ENCODE measurements around the gene FBXO7. TPM values are rescaled to one million over a fixed set of nuclear protein-coding genes. Genes with fewer than 3 reads are reported as not detected.
"Not testable (repeated sequence)": the region's sequence is repeated elsewhere in the genome, so short reads cannot be mapped to it uniquely, and the experiment has no call there.

The FBXO7 gene
- 64.4 and 82.6 TPM in 2 replicates for total RNA-seq

DNA sequence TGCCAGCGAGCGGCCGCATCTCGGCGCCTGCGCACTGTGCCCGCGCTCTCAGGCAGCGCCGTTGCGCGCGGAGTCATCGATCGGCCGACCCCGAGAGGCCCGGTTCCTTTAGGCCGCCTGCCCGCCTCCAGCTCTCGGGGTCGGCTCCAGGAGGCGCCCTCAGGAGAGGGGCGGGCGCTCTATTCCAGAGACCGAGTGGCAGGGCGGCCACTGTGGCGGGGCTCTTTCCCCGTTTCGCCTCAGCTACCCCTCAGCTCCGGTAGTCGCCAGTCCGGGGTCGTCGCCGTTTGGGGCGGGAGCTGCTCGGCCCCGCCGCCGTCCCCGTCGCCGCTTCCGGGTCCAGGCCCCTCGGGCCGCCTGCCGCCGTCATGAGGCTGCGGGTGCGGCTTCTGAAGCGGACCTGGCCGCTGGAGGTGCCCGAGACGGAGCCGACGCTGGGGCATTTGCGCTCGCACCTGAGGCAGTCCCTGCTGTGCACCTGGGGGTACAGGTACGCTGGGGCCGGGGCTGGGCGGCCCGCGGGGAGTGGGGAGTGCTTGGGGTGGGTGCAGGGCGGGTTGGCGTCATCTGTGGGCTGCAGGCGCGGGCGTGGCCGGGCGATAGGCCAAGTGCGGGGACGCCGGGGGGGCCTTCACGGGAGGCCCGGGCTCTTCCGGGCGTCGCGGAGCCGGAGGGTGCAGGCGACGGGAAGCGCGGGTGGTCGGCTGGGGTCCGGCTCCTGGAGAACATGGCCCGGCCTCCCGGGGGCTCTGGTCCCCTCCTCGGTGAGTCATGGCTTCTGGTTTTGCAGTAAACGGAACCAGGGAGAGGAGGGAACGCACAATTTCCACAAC is at the start of gene FBXO7:
Gene FBXO7, plus strand, starts transcription at position 177 of the 833 bp plus-strand sequence. Its CDS starts 192 bp downstream, at position 369.
- peak; percentile 67 for DNase-seq (ENCODE audit: low read depth)

DNA sequence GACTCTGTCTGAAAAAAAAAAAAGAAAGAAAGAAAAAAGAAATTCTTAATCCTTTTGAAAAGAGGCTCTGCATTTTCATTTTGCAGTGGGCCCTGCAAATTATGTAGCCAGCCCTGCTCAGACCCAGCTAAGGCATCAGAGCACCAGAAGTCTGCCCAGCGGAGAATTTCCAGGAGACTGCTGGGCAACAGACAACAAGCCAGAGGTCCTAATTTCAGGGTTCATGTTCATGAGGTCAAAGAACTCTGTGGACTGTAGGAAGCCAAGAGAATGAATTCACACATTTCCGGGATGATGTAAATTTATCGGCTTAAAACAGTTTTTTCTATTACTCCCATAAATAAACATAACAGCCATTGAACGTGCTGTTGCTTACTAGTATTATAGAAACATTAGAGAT is 47.7 kb upstream of the FBXO7 start:
- DNase-seq (ENCODE audit: low read depth), result no peak

DNA sequence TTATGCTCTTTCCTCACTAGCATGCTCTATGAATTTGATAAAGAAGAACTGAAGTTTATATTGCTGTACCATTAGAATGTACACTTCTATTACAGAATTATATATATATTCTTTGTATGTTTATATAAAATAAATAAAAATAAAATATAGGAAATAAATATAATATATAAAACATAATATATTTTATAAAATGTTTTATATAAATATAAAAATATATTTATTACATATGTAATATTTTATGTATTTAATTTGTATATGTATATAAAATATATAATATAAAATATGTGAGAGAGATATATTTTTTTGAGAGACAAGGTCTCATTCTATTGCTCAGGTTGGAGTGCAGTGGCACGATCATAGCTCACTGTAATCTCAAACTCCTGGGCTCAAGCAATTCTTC is 44.3 kb upstream of the FBXO7 start:
- no peak for DNase-seq (ENCODE audit: low read depth)

DNA sequence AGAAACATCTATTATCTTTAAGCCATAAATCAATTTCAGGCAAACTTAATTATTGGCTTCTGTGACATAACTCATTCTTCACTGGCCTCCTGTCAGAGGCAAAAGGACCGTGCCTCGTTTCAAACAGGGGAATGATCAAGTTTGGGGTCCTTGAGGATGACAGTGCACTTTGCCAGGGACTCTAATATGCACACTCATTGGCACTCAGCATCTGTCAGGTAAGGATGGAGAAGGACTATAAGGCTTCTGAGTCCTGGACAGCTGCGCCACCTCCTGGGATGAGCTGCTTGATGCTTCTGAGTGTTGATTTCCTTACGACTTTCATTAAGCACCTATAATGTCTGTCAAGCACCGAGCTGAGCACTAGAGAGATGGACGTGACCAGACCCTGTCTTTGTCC is 30.5 kb upstream of the FBXO7 start:
- peak; percentile 12 for DNase-seq (ENCODE audit: low read depth)

DNA sequence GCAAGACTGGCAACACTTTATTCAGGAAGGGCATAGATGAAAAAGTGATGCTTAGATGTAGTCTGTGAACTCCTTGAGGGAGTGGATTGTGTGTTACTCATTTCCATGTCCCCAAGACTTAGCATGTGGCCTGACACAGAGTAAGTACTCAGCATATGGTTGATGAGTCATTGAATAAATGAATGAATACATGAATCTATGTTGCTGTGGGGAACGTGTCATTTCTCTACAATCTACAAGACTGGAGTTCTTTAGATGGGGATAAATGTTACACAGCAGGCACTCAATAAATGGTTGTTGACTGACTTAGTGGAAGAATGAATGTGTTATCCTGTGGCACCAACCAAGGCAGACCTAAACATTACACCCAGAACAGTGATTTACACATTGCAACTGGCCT is 28.3 kb upstream of the FBXO7 start:
- DNase-seq (ENCODE audit: low read depth), result peak; percentile 9

DNA sequence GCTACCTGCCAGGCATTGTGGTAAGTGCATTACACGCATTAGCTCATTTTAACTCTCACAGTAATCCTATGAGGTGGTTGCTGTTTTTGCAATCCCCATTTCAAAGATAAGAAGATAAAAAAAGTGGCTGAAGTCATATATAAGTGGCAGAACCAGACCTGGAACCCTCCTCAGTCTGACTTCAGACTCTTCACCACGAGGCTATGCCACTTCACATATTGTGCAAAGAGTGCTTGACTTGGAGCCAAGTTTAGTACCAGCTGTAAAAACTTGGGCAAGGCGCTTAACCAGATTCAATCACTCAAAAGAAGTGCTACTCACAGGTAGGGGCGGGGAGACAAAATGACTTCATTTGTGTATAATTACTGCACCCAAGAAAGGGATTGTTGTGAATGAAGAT is 25.6 kb upstream of the FBXO7 start:
- DNase-seq (ENCODE audit: low read depth), result no peak

DNA sequence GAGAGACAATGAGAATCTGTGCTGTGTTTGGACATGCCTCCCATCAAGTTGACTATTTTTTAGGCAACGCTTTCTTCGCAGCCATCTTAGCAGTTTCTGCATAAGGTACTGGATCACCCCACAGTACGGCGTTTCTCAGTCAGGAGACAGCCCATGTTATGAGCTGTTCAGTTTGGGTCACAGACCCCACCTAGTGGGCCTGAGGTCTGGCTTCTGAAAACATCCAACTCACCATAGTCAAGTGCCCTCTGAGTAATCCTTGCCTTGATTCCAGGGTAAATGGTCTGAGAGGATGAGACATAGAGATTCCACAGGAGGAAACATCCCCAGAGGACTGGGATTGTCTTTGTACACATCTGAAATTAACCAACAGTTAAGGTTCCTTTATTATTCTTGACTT is 17.6 kb upstream of the FBXO7 start:
- DNase-seq (ENCODE audit: low read depth), result no peak

DNA sequence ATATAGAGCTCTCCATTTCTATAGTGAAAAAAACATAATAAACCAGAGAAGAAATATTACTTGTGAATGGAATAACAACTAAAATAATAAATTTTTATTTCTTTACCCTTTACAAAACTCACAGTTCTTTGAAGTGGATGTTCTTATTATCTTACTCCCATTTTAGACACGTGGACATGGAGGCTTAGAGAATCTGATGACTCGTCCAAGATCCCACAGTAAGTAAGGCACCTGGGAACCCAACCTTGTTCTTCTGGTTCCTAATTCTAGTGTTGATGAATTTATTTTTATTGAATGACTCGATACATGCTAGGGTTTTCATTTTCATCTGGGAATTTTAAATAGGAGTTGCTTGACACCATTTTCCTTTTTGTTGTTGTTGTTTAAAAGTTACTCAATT is 12.2 kb upstream of the FBXO7 start:
- DNase-seq (ENCODE audit: low read depth), result no peak

DNA sequence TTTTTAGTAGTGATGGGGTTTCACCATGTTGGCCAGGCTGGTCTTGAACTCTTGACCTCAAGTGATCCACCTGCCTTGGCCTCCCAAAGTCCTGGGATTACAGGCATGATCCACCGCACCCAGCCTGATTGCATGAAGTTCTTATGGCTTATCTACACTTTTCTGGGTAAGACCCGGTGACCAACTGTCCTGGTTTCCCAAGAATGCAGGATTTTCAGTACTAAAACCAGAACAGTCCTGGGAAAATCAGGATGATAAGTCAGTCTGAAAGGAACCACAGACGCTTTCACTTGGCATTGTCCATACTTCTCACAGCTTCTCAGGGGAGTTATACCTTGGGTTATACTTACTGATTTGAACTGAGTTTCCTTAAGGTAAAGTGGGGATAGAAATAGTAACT is 8.9 kb upstream of the FBXO7 start:
- no peak for DNase-seq (ENCODE audit: low read depth)

DNA sequence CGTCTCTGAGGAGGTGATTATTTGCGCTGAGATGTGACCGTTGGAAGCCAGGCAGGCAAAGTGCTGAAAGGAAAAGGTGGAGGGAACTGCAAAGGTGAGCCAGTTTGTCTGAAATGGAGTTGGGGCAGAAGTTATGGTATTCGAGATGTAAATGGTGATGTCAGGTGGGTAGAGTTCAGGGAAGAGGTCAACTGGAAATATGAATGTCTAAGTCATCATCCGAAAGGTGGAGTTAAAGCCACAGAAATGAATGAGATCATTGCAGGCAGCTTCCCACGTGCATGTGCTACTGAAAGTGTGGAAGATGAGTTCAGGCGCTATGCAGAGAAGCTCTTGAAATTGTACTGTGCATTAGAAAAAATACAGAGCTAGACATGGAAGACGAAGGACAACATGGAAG is 8.1 kb upstream of the FBXO7 start:
- no peak for DNase-seq (ENCODE audit: low read depth)

DNA sequence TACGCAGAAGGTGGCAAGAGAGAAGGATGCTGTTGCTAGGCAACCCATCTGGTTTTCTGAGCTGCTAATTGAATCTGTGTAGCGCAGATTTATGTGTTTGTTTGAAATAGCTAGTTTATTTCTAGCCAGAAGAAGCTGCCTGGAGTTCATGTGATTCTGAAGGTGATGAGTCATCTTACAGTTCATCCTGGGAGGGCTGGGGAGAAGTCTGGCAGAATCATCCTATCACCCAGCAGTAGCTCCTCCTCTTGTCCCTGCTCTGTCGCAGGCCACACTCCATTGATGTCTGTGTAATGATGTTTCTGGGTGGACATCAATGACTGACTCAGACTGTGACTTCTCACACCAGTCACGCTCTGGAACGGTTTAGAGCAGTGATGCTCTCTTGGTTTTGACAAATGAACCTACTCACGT is 4.8 kb upstream of the FBXO7 start:
- DNase-seq (ENCODE audit: low read depth), result peak; percentile 68

DNA sequence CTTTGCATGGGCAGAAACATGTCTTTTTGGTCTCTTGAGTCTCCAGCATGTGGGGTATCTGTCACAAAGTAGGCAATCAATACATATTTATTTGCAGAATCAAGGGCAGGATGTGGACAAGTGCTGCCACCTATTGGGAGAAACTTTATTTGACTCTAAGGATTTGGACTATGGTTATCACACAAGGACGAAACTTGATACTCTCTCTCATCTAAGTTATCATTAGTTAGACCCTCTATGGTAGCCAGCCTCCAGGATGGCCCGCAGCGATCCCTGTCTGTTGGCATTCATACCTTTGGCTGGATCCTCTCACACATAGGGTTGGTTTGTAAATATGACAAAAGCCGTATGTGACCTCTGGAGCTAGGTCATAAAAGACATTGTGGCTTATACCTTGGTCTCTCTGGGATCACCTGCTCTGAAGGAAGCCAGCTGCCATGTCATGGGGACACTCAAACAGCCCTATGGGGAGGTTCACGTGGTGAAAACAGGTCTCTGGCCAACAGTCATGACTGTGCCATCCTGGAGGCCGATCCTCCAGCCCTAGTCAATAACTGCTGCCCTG is 1.1 kb upstream of the FBXO7 start:
- peak; percentile 67 for DNase-seq (ENCODE audit: low read depth)

DNA sequence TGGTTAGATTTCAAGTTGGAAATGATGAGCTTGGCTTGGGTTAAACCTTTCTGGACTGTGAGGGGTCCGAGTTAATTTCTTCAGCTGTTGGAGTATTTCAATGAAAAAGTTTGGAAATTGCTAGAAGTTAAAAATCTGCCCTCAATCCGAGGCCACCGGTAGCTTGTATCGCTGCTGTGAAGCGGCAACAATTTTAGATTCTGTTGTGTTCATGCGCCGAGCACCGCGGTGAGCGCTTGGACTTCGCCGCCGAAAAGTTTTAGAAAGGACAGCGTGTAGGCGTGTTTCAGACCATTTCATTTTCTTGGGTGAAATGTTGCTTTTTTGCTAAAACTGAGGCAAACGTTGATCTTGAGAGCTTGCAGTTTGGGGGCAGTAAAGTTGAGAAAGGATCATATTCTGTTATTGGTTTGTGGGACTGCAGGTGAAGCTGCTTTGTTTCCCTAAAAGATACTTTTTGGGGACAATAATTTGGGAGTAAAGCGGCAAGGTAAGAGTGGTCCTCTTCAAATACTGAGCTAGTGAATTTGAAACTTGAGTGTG is 928 bp downstream of the FBXO7 start:
- no peak for DNase-seq (ENCODE audit: low read depth)

DNA sequence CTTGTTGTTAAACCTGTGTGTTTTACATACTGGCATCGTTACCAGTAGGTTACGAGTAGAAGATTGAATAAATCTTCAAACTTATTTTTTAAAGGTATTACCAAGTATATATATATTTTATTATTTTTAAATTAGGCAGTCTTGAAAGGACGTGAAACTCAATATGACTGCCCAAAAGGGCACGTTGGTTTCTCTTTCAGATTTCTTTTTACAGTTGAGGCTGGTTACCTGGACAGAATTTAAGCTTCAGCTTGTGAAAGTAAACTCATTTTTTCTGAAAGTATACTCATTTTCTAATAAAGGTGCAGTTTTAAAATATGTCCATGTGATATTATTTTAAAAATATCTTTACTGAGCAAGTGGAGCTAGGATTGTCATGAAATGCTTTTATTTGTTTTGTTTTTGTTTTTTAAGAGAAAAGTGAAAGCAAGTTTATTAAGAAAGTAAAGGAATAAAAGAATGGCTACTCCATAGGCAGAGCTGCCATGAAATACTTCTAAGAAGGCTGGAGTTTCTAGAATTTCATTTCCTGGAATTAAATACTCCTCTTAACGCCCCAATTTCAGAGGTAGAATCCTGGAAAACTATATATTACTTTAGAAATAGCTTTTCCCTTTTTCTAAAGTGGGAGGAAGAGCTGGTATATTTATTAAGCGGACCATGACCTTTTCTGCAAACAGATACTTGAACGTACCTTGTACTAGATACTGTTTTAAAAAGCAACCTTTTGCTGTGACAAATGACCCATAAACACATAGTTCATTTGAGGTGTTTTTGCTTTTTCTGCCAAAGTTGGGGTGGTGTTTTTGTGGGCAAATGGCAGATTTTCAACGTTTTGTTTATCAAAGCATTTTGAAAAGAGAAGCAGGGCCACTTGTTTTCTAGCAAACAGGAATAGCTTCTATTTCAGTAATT is 1.9 kb downstream of the FBXO7 start:
- DNase-seq (ENCODE audit: low read depth), result no peak

DNA sequence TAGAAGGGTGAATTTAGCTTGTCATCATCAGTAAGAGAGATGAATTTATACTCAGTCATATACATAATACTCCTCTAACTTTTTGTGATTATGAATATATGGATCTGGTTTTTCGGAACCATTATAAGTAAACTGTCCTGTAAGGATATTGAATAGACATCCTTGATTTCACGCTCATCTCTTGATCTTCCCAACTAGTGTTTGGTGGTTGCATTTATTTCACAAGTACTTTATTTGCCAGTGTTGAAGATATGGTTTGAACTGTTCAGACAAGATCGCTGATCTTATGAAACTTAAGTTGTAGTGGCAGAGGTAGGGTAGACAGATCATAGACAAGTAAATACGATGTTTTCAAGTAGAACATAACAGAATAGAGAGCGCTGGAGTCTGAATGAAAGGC is 3.0 kb downstream of the FBXO7 start:
- no peak for DNase-seq (ENCODE audit: low read depth)

DNA sequence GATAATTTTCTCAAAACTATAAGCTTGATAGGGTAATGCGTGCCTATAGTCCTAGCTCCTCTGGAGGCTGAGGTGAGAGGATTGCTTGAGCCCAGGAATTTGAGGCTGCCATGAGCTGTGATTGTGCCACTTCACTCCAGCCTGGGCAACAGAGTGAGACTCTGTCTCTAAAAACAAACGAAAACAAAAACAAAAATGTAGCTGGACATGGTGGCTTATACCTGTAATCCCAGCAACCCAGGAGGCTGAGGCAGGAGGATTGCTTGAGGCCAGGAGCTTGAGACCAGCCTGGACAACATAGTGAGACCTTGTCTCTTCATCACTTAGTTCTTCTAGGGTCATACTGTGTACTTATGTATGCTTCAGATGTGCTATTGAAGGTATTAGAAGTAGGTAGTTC is 3.9 kb downstream of the FBXO7 start:
- DNase-seq (ENCODE audit: low read depth), result not testable (repeated sequence)

DNA sequence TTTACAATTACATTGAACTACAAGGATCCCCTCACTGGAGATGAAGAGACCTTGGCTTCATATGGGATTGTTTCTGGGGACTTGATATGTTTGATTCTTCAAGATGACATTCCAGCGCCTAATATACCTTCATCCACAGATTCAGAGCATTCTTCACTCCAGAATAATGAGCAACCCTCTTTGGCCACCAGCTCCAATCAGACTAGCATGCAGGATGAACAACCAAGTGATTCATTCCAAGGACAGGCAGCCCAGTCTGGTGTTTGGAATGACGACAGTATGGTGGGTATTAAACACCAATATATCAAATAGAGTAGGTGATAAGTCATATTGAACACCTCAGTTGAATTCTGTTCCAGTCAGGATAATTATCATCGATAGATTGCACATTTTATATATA is 4.4 kb downstream of the FBXO7 start:
- no peak for DNase-seq (ENCODE audit: low read depth)

DNA sequence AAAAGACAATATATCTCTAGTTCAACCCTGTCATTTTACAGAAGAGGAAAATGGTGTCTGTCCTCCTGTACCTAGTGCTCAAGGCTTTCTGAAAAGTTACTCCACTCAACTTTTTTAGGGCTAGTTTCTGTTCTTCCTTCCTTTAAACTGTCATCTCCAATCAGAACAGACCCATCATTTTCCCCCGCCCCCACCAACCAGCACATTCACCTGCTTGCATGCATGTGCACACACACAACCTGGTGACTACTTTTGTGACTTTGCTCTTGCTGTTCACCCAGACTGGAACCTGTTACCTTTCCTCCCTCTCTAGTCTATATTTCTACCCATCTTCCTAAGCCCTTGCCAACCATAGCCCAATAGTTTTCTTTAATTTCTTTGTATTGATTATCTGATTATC is 5.6 kb downstream of the FBXO7 start:
- no peak for DNase-seq (ENCODE audit: low read depth)

DNA sequence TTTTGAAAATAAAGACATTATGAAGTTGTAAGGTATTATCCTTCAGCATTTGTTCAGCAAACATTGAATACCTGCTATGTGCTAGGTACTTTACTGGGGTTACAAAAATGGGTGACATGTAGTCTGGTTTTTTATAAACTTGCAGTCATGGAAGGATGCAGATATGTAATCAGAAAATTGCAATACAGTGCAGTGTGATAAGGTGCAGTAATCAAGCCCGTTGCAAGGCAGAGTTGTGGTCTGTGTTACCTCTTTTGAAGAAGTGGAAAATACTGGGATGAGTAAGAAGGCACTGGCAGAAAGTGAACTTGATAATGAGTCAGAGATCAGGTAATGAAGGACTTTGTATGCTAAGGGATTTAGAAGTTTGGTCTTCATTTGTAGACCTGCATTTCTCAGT is 8.1 kb downstream of the FBXO7 start:
- peak; percentile 63 for DNase-seq (ENCODE audit: low read depth)

DNA sequence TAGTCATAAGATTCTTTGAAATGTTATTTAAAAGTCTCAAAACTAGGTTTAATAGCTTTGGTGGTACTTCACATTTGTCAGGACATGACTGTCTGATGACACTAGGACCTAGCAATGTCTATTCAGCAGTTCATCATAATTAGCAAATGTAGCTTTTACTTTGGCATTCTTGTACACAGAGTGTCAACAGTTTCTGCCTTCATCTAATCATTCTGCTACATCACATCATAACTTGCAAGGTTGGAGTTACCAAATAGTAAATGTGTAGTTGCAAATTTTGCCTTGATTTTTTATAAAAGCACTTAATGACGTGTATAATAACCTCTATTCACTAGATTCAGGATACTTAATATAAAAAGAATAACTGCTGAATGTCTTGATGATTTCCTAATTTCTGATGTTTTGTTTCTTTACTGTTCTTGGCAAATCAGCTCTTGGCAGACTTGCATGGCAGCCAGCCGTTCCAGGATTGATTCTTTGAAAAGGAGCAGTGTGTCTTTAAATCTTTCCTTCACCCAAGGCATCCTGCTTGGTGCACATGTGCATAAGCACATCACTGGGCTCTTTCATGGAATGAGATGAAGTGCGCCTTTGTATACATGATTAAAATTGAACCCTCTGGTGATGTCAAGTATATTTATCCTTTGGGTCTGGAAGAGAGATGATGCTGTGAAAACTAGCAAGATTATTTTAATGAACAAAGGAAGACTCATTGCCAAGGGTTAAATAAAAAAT is 12.2 kb downstream of the FBXO7 start:
- no peak for DNase-seq (ENCODE audit: low read depth)

DNA sequence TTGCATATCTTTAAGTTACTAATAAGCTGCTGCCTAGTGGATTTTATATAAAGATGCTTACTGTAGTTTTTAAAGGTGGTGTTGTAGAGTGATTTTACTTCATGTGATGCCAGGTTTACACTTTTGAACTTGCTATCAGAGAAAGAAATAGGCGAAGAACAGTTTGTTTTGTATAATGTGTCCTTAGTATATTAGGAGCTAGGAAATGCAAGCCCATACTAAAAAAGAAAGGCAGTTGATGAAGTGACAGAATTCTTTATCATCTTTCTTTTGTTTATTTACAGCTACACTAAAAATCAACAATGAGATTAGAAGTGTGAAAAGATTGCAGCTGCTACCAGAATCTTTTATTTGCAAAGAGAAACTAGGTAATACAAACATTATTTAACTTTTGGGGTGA is 12.8 kb downstream of the FBXO7 start:
- no peak for DNase-seq (ENCODE audit: low read depth)

DNA sequence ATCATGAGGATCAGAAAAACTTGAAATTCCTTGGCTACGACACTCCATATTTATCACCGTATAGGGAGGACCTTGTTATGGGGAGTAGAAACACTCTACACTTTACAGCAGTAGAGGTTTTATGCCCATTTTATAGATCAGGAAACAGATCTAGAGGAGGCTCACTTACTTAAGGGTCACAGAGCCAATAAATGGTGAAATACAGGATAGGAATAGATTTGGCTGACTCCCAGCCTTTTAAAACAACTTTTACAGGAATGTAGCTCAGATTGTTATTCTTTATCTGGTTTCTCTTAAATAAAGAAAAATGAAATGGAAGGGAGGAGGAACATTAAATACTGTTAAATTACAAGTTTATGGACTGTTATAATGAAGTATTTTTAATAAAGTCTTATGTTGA is 14.8 kb downstream of the FBXO7 start:
- DNase-seq (ENCODE audit: low read depth), result no peak
